Measurements from ENCODE around the gene MUC2. TPM values are rescaled to one million over a fixed set of nuclear protein-coding genes. Genes with fewer than 3 reads are reported as not detected.

MUC2 gene
- total and polyA plus RNA-seq, 2 of the 4 experiments (the other 2 are of a cell fraction), result not detected

DNA sequence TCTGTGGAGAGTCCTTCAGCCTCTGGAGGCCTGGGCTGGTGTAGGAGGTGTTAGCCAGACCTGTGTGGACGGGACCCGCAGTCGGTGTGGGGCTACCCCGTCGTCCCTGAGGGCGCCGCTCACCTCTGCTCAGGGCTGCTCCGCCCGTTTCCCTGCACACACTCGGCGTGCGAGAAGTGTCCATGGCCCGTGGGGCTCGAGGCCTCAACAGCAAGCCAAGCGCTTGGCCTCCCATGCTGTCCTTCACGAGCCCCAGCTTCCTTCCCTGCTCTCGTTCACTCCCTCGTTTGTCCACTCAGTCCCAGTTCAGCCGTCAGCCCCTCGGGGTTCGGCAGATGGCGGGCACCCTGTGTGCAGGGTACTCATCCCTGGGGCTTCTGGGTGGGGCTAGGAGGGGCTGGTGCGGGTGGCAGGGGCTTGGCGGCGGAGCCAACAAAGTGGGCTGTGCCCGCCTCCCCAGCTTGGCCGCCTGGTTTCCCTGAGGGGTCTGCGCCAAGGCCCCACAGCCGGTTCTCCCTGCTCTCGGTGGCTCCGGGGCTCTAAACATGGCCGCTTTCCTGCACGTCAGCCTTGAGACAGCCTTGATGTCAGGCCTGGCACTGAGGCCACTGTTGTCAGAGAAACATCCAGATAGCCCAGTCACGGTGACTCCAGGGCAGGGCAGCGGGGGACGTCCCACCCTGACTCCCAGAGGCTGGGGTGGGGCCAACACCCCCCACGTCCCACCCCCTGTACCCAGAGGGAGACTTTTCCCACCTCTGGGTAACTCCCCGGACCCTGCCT, 41.5 kb upstream of the MUC2 start:
- no peak overlapping the region for H2AK5ac ChIP-seq (ENCODE audit: low read depth, low read length)
- H4K20me1 ChIP-seq (ENCODE audit: insufficient read depth, low read length), result peaks cover 6% of the 10 kb centered on the region; the same call in 1 of the 2 replicates
- no peak overlapping the region for H2AFZ ChIP-seq (replicated peaks; ENCODE audit: low read length, poor library complexity)
- DNase-seq (no peak), ATAC-seq (ENCODE audit: low read depth) (no peak)
- intact Hi-C loops (cut with micrococcal nuclease), result no loop called here
- H3K4me2 ChIP-seq (ENCODE audit: low read depth, low read length), result no peak overlapping the region
- dilution Hi-C loops (cut with HindIII; ENCODE audit: low sequenced_read_pairs, unreplicated experiment), result no loop called here
- H3K79me1 ChIP-seq (ENCODE audit: low read depth in 1 of 2, low read length in 2 of 2), result no peaks in the 10 kb centered on the region
- H3K27me3 ChIP-seq (ENCODE audit: control insufficient read depth, insufficient read depth, low read length), result peaks cover 2% of the 10 kb centered on the region; the same call in 1 of the 2 replicates
- 76% methylated on average over 26 of the region's 38 CpGs; no CpG with 5 or more reads in 1 of the 2 experiments for WGBS, 2 experiments (ENCODE audit: extremely low coverage in 2 of 2, insufficient read length in 1 of 2)
- H4K8ac ChIP-seq (ENCODE audit: low read depth in 2 of 2, low read length in 2 of 2), result no peak overlapping the region
- no peak overlapping the region for H3K56ac ChIP-seq (ENCODE audit: extremely low read depth, insufficient read depth, low read length)
- no peaks in the 10 kb centered on the region for H3K9me1 ChIP-seq (ENCODE audit: insufficient read depth, low read length)
- no peak overlapping the region for H2BK20ac ChIP-seq (ENCODE audit: low read depth, low read length)
- H4K5ac ChIP-seq (ENCODE audit: low read depth, low read length), result no peak overlapping the region
- no peak overlapping the region for H3K4me3 ChIP-seq (ENCODE audit: insufficient read depth, low read depth, low read length)
- CTCF ChIA-PET, result no interaction called here
- no peaks in the 10 kb centered on the region for H3K9me3 ChIP-seq (ENCODE audit: control insufficient read depth, insufficient read depth, low read length)
- no peak overlapping the region for H3K27ac ChIP-seq (ENCODE audit: insufficient read depth, low read length)
- H3K4ac ChIP-seq (ENCODE audit: low read depth, low read length), result no peak overlapping the region
- H4K91ac ChIP-seq (ENCODE audit: insufficient read depth, low read depth, low read length), result no peak overlapping the region
- in situ Hi-C loops (cut with MboI; ENCODE audit: low sequenced_read_pairs), result no loop called here
- no peak overlapping the region for H2BK120ac ChIP-seq (ENCODE audit: low read depth, low read length)
- H3K18ac ChIP-seq (ENCODE audit: low read depth, low read length), result no peak overlapping the region
- no peak overlapping the region for H3K9ac ChIP-seq (ENCODE audit: low read depth, low read length)
- no peaks in the 10 kb centered on the region for H3K36me3 ChIP-seq (ENCODE audit: control insufficient read depth, insufficient read depth, low read length)
- H3K4me1 ChIP-seq (ENCODE audit: control insufficient read depth, insufficient read depth, low read length), result no peaks in the 10 kb centered on the region
- no peak overlapping the region for H3K14ac ChIP-seq (replicated peaks; ENCODE audit: low read depth, low read length)
- no peak overlapping the region for H2BK5ac ChIP-seq (ENCODE audit: low read depth, low read length, poor library complexity, severe bottlenecking)
- BruUV-seq (replicated peaks), result no TSS peak
- H2AK9ac ChIP-seq (replicated peaks; ENCODE audit: low read depth, low read length, poor library complexity), result no peak overlapping the region
- H3K23ac ChIP-seq (ENCODE audit: low read depth, low read length), result no peak overlapping the region
- POLR2A ChIA-PET (ENCODE audit: unreplicated experiment), result no interaction called here
- no peak overlapping the region for H2BK15ac ChIP-seq (ENCODE audit: low read depth, low read length)
- TF ChIP-seq MAFK (IDR thresholded peaks at IDR 0.05; ENCODE audit: low read depth, low read length) (no peak), RCOR1 (IDR thresholded peaks at IDR 0.05; ENCODE audit: insufficient replicate concordance, low read length) (no peak), BHLHE40 (IDR thresholded peaks at IDR 0.05; ENCODE audit: low read depth, low read length) (no peak)
- TF ChIP-seq, protein P1, sequence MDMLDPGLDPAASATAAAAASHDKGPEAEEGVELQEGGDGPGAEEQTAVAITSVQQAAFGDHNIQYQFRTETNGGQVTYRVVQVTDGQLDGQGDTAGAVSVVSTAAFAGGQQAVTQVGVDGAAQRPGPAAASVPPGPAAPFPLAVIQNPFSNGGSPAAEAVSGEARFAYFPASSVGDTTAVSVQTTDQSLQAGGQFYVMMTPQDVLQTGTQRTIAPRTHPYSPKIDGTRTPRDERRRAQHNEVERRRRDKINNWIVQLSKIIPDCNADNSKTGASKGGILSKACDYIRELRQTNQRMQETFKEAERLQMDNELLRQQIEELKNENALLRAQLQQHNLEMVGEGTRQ (IDR thresholded peaks at IDR 0.05; ENCODE audit: low read depth, low read length), result no peak
- TF ChIP-seq, protein P2, sequence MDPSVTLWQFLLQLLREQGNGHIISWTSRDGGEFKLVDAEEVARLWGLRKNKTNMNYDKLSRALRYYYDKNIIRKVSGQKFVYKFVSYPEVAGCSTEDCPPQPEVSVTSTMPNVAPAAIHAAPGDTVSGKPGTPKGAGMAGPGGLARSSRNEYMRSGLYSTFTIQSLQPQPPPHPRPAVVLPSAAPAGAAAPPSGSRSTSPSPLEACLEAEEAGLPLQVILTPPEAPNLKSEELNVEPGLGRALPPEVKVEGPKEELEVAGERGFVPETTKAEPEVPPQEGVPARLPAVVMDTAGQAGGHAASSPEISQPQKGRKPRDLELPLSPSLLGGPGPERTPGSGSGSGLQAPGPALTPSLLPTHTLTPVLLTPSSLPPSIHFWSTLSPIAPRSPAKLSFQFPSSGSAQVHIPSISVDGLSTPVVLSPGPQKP (IDR thresholded peaks at IDR 0.05; ENCODE audit: borderline replicate concordance, low read depth, low read length), result no peak

Measured in IMR-90 (cell line).